ENCODE data around the gene BTBD18.

The BTBD18 gene

GRCh38 chr11:57773026-57773598, 21.5 kb upstream of the BTBD18 start:
- peaks cover 14 to 15% of the 10 kb centered on the region in 2 experiments for H3K4me1 ChIP-seq (ENCODE audit: control insufficient read depth in 1 of 2, insufficient read depth in 1 of 2, low read depth in 1 of 2, low read length in 1 of 2)
- no peaks in the 10 kb centered on the region for H3K36me3 ChIP-seq
- H3K27me3 ChIP-seq = no peaks in the 10 kb centered on the region
- no peak for TF ChIP-seq CTCF (IDR thresholded peaks at IDR 0.05)
- H3K9me3 ChIP-seq = no peaks in the 10 kb centered on the region
- H3K27ac ChIP-seq = no peak overlapping the region
- no peak overlapping the region for H3K4me3 ChIP-seq (ENCODE audit: low read depth in 1 of 2, low read length in 1 of 2)

- H3K4me1 ChIP-seq (ENCODE audit: control insufficient read depth in 1 of 2, insufficient read depth in 1 of 2, low read depth in 1 of 2, low read length in 1 of 2) = peaks cover 14 to 15% of the 10 kb centered on the region in 2 experiments
- no peak overlapping the region for H3K4me3 ChIP-seq (ENCODE audit: low read depth in 1 of 2, low read length in 1 of 2)
- TF ChIP-seq CTCF (IDR thresholded peaks at IDR 0.05) = no peak
- no peak overlapping the region for H3K27ac ChIP-seq
- no peaks in the 10 kb centered on the region for H3K36me3 ChIP-seq
- no peaks in the 10 kb centered on the region for H3K9me3 ChIP-seq
- no peaks in the 10 kb centered on the region for H3K27me3 ChIP-seq
These were observed 20.9 kb upstream of the BTBD18 start for GRCh38 chr11:57772562-57772961.

- H3K27ac ChIP-seq = no peak overlapping the region
- no peaks in the 10 kb centered on the region for H3K36me3 ChIP-seq
- H3K9me3 ChIP-seq = no peaks in the 10 kb centered on the region
- no peak for TF ChIP-seq CTCF (IDR thresholded peaks at IDR 0.05)
- no peaks in the 10 kb centered on the region for H3K27me3 ChIP-seq
- H3K4me1 ChIP-seq (ENCODE audit: control insufficient read depth in 1 of 2, insufficient read depth in 1 of 2, low read depth in 1 of 2, low read length in 1 of 2) = peaks cover 12 to 13% of the 10 kb centered on the region in 2 experiments
- no peak overlapping the region for H3K4me3 ChIP-seq (ENCODE audit: low read depth in 1 of 2, low read length in 1 of 2)
These were observed 19.7 kb upstream of the BTBD18 start for GRCh38 chr11:57771365-57771764.

- H3K9me3 ChIP-seq = no peaks in the 10 kb centered on the region
- H3K36me3 ChIP-seq = no peaks in the 10 kb centered on the region
- H3K27me3 ChIP-seq = no peaks in the 10 kb centered on the region
- TF ChIP-seq CTCF (IDR thresholded peaks at IDR 0.05) = no peak
- H3K27ac ChIP-seq = no peak overlapping the region
- H3K4me3 ChIP-seq (ENCODE audit: low read depth in 1 of 2, low read length in 1 of 2) = no peak overlapping the region
- H3K4me1 ChIP-seq (ENCODE audit: control insufficient read depth in 1 of 2, insufficient read depth in 1 of 2, low read depth in 1 of 2, low read length in 1 of 2) = peaks cover 7% of the 10 kb centered on the region in 2 experiments
These were observed 19.2 kb upstream of the BTBD18 start for GRCh38 chr11:57770793-57771192.

GRCh38 chr11:57764972-57765371, 13.4 kb upstream of the BTBD18 start:
- Histone ChIP-seq H3K4me3 (ENCODE audit: low read depth in 1 of 2, low read length in 1 of 2) (no peak overlapping the region), H3K4me1 (ENCODE audit: control insufficient read depth in 1 of 2, insufficient read depth in 1 of 2, low read depth in 1 of 2, low read length in 1 of 2) (peaks cover 21 to 24% of the 10 kb centered on the region in 2 experiments), H3K9me3 (no peaks in the 10 kb centered on the region), H3K36me3 (no peaks in the 10 kb centered on the region), H3K27me3 (no peaks in the 10 kb centered on the region), H3K27ac (no peak overlapping the region)
- no peak for TF ChIP-seq CTCF (IDR thresholded peaks at IDR 0.05)
